SK-MEL-5 (cell line): ENCODE results near the gene ZFAND3. TPM values are rescaled to one million over a fixed set of nuclear protein-coding genes. Genes with fewer than 3 reads are reported as not detected.
A peak's percentile ranks its signal among the peaks of the same experiment; 100 is the strongest.

Experiments used
- DNase-seq: peaks from one replicate; pipeline ENCODE4 v3.0.0-alpha.2; 2016; ENCODE audit warnings: low read depth, low spot score
- in situ Hi-C: cut with HindIII; loops from 2 replicates; pipeline ENCODE4 v1.10.0; 2016; ENCODE audit warnings: low sequenced_read_pairs, high pct_unique_total_duplicates, low pct_unique_long_range_greater_than_20kb
- total RNA-seq: library from RNA; depleted of rRNA; stranded (reverse); fragments of >200 nt; shearing (Covaris generic); gene quantifications from 2 replicates; pipeline ENCODE4 v1.2.3, GENCODE V29; 2014

ZFAND3 gene
- total RNA-seq, 1 experiment from 2014 or later: 14.6 TPM

- in situ Hi-C loops: no loop called here
- DNase-seq: peak; percentile 78
Measured at GRCh38 chr6:37819802-37820717, 533 bp downstream of the ZFAND3 start.

GRCh38 chr6:37820718-37821079, 1.2 kb downstream of the ZFAND3 start:
- in situ Hi-C loops: no loop called here
- no peak for DNase-seq

GRCh38 chr6:37821446-37821845, 1.9 kb downstream of the ZFAND3 start:
- in situ Hi-C loops: no loop called here
- DNase-seq: no peak

- peak; percentile 37 for DNase-seq
- in situ Hi-C loops: no loop called here
Measured at GRCh38 chr6:37822851-37823682, 3.5 kb downstream of the ZFAND3 start.

- no peak for DNase-seq
- in situ Hi-C loops: no loop called here
Measured at GRCh38 chr6:37824170-37824569, 4.6 kb downstream of the ZFAND3 start.

- no peak for DNase-seq
- in situ Hi-C loops: no loop called here
Measured at GRCh38 chr6:37826188-37826587, 6.7 kb downstream of the ZFAND3 start.

GRCh38 chr6:37826993-37827392, 7.5 kb downstream of the ZFAND3 start:
- DNase-seq: no peak
- in situ Hi-C loops: no loop called here

GRCh38 chr6:37827603-37828265, 8.2 kb downstream of the ZFAND3 start:
- in situ Hi-C loops: no loop called here
- no peak for DNase-seq

GRCh38 chr6:37830225-37830624, 10.7 kb downstream of the ZFAND3 start:
- DNase-seq: no peak
- in situ Hi-C loops: no loop called here

- in situ Hi-C loops: no loop called here
- DNase-seq: no peak
Measured at GRCh38 chr6:37831457-37831856, 11.9 kb downstream of the ZFAND3 start.

GRCh38 chr6:37835923-37836322, 16.4 kb downstream of the ZFAND3 start:
- no peak for DNase-seq
- in situ Hi-C loops: no loop called here

GRCh38 chr6:37838219-37838921, 18.8 kb downstream of the ZFAND3 start:
- no peak for DNase-seq
- in situ Hi-C loops: no loop called here

GRCh38 chr6:37840143-37840939, 20.8 kb downstream of the ZFAND3 start:
- DNase-seq: no peak
- in situ Hi-C loops: no loop called here

GRCh38 chr6:37840940-37841300, 21.4 kb downstream of the ZFAND3 start:
- in situ Hi-C loops: no loop called here
- DNase-seq: no peak

GRCh38 chr6:37845026-37845911, 25.7 kb downstream of the ZFAND3 start:
- in situ Hi-C loops: no loop called here
- DNase-seq: no peak

GRCh38 chr6:37845930-37846329, 26.4 kb downstream of the ZFAND3 start:
- in situ Hi-C loops: no loop called here
- no peak for DNase-seq
